Choroid plexus epithelial cell (primary cell): ENCODE results near the gene SPG11.

ENCODE experiments used
- DNase-seq: peaks from one replicate; pipeline ENCODE4 v3.0.0-alpha.2; 2010; ENCODE audit warnings: low read depth
- H3K4me3 ChIP-seq: 2 replicates; pipeline ENCODE4 v1.5.1; 2011; ENCODE audit warnings: low read depth, mild to moderate bottlenecking, control low read depth, low read length, moderate library complexity
- TF ChIP-seq, protein P1 (sequence below): conservative IDR thresholded peaks from 2 replicates; pipeline ENCODE4 v1.5.1; 2011; ENCODE audit warnings: low read depth, mild to moderate bottlenecking, control low read depth, inconsistent platforms, low read length, moderate library complexity

SPG11 gene

DNA sequence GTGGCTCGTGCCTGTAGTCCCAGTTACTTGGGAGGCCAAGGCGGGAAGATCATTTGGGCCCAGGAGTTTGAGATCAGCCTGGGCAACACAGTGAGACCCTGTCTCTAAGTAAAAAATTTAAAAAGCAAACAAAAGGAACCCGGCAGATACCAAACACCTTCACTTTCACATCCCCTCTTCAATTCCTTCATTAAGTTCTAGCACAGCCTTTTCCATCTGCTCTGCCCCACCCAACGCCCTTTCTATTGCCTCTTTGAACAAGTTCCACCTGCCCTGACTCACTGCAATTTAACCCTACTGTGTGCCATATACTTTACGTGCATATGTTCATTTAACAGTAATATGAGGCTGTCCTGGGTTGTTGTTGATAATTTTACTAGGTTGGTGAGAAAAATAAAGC, 12.4 kb upstream of the SPG11 start:
- no peak overlapping the region for H3K4me3 ChIP-seq
- TF ChIP-seq, protein P1, sequence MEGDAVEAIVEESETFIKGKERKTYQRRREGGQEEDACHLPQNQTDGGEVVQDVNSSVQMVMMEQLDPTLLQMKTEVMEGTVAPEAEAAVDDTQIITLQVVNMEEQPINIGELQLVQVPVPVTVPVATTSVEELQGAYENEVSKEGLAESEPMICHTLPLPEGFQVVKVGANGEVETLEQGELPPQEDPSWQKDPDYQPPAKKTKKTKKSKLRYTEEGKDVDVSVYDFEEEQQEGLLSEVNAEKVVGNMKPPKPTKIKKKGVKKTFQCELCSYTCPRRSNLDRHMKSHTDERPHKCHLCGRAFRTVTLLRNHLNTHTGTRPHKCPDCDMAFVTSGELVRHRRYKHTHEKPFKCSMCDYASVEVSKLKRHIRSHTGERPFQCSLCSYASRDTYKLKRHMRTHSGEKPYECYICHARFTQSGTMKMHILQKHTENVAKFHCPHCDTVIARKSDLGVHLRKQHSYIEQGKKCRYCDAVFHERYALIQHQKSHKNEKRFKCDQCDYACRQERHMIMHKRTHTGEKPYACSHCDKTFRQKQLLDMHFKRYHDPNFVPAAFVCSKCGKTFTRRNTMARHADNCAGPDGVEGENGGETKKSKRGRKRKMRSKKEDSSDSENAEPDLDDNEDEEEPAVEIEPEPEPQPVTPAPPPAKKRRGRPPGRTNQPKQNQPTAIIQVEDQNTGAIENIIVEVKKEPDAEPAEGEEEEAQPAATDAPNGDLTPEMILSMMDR: no peak
- no peak for DNase-seq

DNA sequence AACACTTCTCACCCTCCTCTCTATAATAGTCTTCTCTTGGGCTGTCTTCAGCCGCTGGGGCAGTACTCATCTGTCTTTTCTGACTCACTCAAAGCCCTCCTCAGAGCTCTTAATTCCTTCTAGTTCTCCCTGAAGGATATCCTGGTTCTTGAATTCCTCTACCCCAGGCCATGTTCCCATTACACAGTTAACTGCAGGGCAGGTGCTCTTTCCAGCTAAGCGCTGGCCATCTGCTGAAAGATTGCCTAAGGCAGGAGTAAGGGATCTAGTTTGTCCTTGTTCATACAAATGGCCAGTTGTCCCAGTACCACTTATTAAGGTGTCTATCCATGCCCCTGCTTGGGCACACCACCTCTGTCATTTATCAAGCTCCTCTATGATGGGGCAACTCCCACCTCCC, 10.2 kb upstream of the SPG11 start:
- no peak overlapping the region for H3K4me3 ChIP-seq
- no peak for DNase-seq
- TF ChIP-seq, protein P1: no peak

DNA sequence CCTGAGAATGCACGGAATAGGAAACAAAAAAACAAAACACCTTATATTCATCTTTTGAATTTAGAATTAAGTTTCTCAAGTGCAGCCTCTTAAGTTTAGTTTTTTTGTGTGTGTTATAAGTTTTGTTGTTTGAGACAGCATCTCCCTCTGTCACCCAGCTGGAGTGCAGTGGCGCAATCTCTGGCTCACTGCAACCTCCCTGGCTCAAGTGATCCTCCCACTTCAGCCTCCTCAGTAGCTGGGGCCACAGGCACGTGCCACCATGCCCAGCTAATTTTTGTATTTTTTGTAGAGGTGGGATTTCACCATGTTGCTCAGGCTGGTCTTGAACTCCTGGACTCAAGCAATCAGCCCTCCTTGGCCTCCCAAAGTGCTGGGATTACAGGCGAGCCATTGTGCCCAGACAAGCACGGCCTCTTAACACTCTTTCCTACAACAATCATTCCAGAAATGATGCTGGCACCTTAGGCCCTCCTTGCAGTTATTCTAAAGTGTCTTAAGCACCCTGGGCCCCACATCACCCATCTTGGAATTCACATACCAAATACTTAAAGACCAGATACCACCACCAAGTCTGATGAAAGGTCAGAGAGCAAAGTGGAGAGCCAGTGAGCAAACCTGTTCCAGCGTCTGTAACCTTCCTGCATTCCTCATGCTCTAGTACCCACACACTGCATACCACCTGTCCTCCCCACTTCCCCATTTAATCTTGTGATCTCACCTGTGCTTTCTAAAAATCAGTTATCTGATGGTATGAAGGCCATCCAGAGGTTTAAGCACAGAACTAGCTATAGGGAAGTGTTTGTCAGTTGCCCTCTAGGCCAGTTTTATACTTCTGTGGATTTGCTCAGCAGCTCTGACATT, 6.9 kb upstream of the SPG11 start:
- DNase-seq: no peak
- TF ChIP-seq, protein P1: no peak
- no peak overlapping the region for H3K4me3 ChIP-seq

DNA sequence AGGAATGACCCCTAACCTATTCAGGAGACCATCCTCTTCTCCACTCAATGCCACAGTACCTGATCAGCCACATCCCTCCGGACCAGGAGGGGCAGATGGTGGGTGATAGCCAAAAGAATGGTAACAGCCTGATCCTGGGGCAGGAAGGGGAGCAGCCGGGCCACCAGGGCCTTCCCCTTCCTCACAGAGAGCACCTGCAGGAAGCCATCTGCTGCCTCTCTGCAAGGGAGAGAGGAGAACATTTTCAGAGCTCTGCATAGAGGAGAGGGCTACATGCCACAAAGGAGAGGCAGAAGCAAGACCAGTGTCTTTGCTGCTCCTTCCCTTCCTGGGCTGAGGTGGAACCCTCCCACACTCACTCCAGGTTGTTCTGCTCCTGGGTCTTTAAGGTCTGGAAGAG, 5.5 kb upstream of the SPG11 start:
- H3K4me3 ChIP-seq: no peak overlapping the region
- TF ChIP-seq, protein P1: no peak
- no peak for DNase-seq

DNA sequence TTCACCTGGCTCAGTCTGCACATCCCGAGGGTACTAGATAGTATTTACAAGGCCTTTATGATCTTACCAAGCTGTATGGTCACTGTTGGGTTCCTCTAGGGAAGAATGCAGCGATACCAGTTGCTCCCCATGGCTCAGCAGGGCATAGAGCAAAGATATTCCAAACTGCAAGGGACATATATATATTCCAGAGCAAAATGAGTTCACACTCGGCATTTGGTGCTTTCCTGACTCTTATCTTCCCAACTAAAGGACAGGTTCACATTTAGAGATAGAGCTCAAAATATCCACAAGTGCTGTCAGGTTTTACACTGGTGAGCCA, 3.5 kb upstream of the SPG11 start:
- no peak for DNase-seq
- no peak overlapping the region for H3K4me3 ChIP-seq
- TF ChIP-seq, protein P1: no peak

DNA sequence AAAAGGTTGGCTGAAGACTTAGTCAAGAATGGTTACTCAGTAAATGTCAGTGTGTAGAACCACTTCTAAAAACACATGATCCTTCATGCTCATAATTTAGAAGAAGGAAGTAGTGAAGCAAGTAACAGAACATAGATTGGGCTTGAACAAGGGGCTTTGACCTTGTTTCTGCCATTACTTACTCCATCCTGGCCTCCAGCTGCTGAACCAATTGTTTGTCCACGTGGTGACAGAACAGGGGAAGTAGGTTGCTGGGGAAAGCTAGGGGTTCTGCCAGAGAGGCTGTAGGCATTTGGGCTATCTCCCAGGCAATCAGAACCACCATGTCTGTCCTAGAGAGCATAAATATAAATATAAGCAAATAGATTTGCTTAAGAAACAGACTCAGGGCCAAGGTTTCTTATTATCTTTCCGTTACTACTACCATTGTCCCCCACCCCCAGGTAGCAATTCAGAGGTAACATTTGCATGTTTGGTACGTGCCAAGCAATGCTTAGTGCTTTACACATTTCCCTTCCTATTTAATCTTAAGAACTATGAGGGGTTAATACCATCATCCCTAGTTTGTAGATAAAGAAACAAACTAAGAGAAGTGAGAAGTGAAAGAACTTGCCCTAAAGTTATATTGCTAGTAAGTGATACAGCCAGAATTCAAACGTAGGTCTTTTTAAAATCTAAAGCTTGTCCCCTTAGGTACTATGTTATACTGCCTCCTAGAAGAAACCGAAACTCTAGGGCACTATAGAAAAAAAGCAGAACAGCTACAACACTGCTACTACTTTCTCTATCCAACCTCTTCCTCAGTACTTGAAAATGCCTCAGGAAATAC, 3.0 kb upstream of the SPG11 start:
- no peak for DNase-seq
- H3K4me3 ChIP-seq: no peak overlapping the region

More for the DNA sequence above, 3.0 kb upstream of the SPG11 start:
- TF ChIP-seq, protein P1: no peak
